Brain microvascular endothelial cell (primary cell): ENCODE measurements around the gene NOTCH4.

Source experiments
- DNase-seq: peaks from one replicate; pipeline ENCODE4 v3.0.0-alpha.2; 2020
- H3K27ac ChIP-seq: fragments of 250-450 bp; sonication (Bioruptor Pico); 2 replicates; pipeline ENCODE4 v1.5.1; 2020; ENCODE audit warnings: mild to moderate bottlenecking, moderate library complexity
- H3K27me3 ChIP-seq: fragments of 250-450 bp; sonication (Bioruptor Pico); replicated peaks from 2 replicates; pipeline ENCODE4 v1.5.1; 2020; ENCODE audit warnings: mild to moderate bottlenecking
- H3K36me3 ChIP-seq: fragments of 250-450 bp; sonication (Bioruptor Pico); replicated peaks from 2 replicates; pipeline ENCODE4 v1.5.1; 2020; ENCODE audit warnings: mild to moderate bottlenecking
- H3K4me3 ChIP-seq: 2 replicates; pipeline ENCODE4 v1.5.1; 2011; ENCODE audit warnings: low read depth, mild to moderate bottlenecking, control low read depth, low read length, moderate library complexity
- in situ Hi-C: cut with HindIII; loops from 2 replicates; pipeline ENCODE4 v1.10.0; 2017; ENCODE audit warnings: low sequenced_read_pairs, low pct_ligation_motif_present
- TF ChIP-seq, protein P1 (sequence below): IDR thresholded peaks from 2 replicates; pipeline ENCODE4 v1.5.1; 2011; ENCODE audit warnings: low read depth, mild to moderate bottlenecking, moderate library complexity, low read length, control low read depth, inconsistent platforms; ENCODE audit errors: missing control alignments

Gene NOTCH4

DNA sequence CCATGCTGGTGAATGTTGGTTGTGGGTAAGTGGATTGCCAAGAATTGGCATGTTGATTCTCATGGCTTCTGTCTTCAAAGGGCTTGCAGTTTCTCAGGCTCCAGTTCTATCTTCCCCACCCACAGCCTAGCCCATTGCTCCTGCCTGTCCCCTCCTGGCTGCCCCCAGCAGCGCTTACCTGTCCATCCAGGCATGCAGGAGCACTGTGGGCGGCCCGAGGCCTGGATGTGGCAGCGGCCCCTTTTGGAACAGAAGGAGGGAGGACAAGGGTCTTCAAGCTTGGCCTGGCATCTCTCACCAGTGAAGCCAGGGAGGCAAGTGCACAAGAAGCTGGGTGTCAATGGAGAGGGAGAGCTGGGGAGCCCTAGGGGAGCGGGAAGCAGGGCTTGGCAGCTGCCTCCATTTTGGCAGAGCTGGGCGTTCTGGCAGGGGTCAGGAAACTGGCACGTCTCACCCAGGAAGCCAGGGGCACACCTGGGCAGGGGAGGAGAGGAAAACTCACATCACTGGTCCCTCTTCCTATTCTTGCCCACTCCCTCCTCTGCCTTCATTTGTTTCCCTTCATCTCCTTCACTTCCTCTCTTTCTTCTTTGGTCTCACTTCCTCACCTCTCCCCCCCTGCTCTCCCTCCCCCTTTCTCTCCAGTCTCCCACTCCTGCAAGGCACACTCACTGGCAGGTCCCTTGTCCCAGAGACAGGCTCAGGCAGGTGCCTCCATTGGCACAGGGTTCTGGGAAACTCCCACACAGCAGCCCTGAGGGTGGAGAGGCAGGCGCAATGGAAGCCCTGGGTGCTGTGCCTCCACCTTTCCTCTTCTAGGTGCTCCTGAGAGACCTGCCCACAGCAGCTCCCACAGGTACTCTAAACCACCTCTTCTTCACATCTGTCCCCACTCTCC, 1.3 kb downstream of the NOTCH4 start:
- TF ChIP-seq, protein P1, sequence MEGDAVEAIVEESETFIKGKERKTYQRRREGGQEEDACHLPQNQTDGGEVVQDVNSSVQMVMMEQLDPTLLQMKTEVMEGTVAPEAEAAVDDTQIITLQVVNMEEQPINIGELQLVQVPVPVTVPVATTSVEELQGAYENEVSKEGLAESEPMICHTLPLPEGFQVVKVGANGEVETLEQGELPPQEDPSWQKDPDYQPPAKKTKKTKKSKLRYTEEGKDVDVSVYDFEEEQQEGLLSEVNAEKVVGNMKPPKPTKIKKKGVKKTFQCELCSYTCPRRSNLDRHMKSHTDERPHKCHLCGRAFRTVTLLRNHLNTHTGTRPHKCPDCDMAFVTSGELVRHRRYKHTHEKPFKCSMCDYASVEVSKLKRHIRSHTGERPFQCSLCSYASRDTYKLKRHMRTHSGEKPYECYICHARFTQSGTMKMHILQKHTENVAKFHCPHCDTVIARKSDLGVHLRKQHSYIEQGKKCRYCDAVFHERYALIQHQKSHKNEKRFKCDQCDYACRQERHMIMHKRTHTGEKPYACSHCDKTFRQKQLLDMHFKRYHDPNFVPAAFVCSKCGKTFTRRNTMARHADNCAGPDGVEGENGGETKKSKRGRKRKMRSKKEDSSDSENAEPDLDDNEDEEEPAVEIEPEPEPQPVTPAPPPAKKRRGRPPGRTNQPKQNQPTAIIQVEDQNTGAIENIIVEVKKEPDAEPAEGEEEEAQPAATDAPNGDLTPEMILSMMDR: no peak
- in situ Hi-C loops: no loop called here
- Histone ChIP-seq H3K36me3 (no peaks in the 10 kb centered on the region), H3K27ac (no peak overlapping the region), H3K4me3 (no peak overlapping the region), H3K27me3 (no peaks in the 10 kb centered on the region)
- DNase-seq: no peak

DNA sequence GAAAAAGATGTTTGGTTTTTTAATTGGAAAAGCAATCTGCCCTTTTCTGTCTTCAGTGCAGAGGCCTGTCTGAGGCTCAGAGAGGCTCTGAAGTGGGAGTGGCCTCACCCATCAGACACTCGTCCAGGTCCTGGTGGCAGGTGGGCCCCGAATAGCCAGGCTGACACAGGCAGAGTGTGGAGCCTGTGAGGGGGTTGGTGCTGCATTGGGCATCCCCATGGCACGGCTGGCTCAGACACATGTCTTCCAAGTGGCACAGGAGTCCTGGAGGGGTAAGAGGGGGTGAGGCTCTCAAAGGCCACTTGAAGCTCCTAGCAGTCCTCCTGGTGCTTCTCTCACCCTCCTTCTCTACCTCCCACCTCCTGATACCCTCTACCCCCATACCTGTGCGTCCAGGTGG, 3.8 kb downstream of the NOTCH4 start:
- Histone ChIP-seq H3K4me3 (no peak overlapping the region), H3K27me3 (no peaks in the 10 kb centered on the region), H3K36me3 (no peaks in the 10 kb centered on the region), H3K27ac (no peak overlapping the region)
- TF ChIP-seq, protein P1: no peak
- in situ Hi-C loops: no loop called here
- no peak for DNase-seq

DNA sequence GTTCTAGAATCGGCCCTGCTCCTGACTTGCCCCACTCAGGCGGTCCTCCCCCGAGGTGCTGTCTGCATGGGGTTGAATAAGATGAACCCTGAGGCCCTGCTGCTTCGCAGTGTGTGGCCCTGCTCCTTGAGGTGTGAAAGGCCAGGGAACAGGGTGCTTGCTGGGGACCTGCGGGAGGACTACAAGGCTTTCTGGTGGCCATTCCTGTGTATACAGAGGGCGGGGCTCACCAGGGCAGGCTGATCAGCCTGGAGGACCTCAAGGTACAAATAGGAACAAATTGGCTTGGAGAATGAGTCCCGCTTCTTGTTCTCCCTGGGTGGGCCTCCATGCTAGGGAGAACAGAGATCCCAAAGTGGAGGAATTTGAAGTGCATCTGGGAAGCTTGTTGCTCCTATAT, 5.7 kb downstream of the NOTCH4 start:
- TF ChIP-seq, protein P1: no peak

DNA sequence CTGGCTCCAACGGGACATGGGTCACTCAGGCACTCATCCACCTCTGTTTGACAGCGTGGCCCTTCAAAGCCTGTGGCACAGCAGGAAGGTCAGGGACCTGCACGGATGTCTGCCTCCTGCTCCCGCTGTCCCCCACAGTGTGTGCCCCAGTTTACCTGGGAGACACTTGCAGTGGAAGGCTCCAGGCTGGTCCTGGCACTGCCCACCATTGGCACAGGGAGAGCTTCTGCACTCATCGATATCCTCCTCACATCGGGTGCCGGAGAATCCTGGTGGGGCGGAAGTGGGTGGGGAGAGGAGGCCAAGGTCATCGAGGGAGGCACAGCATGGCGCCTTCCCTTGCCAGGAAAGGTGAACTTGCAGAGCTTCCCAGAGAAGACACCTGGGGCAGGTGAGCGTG, 6.9 kb downstream of the NOTCH4 start:
- Histone ChIP-seq H3K27me3 (no peaks in the 10 kb centered on the region), H3K4me3 (no peak overlapping the region), H3K27ac (no peak overlapping the region), H3K36me3 (no peaks in the 10 kb centered on the region)
- TF ChIP-seq, protein P1: no peak
- in situ Hi-C loops: no loop called here
- no peak for DNase-seq

More for the DNA sequence above, 5.7 kb downstream of the NOTCH4 start:
- Histone ChIP-seq H3K27me3 (no peaks in the 10 kb centered on the region), H3K4me3 (no peak overlapping the region), H3K36me3 (no peaks in the 10 kb centered on the region), H3K27ac (no peak overlapping the region)
- DNase-seq: no peak
- in situ Hi-C loops: no loop called here

DNA sequence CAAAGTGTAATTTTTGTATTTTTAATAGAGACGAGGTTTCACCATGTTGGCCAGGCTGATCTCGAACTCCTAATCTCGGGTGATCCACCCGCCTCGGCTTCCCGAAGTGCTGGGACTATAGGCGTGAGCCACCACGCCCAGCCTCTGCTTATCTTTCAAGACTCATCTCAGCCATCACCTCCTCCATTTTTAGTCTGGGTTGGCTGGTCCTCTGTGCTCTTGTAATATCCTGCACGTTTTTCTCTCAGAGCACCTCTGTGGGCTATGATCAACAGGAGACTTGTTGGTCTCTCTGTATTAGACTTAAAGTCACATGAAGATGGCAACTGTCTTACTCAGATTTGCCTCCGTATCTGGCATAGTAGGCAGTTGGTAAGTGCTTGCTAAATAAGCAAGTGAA, 7.6 kb downstream of the NOTCH4 start:
- in situ Hi-C loops: no loop called here
- Histone ChIP-seq H3K36me3 (no peaks in the 10 kb centered on the region), H3K27me3 (no peaks in the 10 kb centered on the region), H3K27ac (no peak overlapping the region), H3K4me3 (no peak overlapping the region)
- TF ChIP-seq, protein P1: no peak
- no peak for DNase-seq
